Stimulated activated CD4-positive, alpha-beta T cell treated with anti-CD3 and anti-CD28 coated beads, TNF-alpha, amount 100 ng/mL, for 1 hour (primary cell): ENCODE data around the gene ZNF827.

Experiments
- DNase-seq, 3 donors: peaks; one replicate each; pipeline ENCODE4 v3.0.0-alpha.2; 2020; ENCODE audit warnings: low read depth in 3 of 3, low spot score in 1 of 3

The ZNF827 gene

GRCh38 chr4:145891958-145892357 is 46.7 kb downstream of the ZNF827 start:
- DNase-seq, result no peak

GRCh38 chr4:145890689-145891088 is 47.9 kb downstream of the ZNF827 start:
- DNase-seq, result no peak

GRCh38 chr4:145888393-145888792 is 50.2 kb downstream of the ZNF827 start:
- DNase-seq, result no peak

DNA sequence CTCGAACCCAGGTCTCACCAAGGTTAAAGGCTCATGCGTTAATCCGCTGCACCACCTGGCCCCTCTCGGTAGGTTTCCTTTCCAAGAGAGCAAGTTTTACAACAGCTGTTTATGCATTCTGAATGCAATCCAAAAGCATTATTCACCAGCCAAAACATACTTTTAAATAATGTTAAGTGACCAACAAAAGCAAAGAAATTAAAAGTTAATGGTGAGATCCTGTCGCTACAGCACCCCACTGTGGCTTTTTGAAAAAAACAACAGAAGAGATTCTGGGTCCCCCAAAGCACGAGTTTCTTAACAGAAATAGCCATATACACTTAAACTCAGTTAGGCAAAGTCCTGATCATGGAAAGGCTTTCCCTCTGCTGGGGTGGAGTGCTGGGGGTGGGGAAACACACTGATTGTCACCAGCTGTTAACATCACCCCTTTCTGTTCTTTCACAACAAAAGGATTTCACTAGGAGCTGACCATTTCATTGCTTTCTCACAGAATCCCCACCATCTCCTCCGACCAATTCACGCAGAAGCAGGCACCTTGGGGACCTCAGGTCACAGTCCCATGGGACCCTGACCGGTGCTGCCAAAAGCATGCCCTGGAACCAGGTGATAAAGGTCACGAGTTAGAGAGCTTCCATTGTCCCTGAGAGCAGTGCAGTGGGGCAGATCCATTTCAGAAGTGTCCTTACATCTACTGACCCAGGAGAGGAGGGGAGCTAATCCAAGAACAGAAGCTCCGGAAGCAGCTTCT is 51.2 kb downstream of the ZNF827 start:
- DNase-seq, result no peak

- DNase-seq, result no peak
Measured at GRCh38 chr4:145886871-145887240, 51.8 kb downstream of the ZNF827 start.

- no peak for DNase-seq
Measured at GRCh38 chr4:145885666-145886065, 53.0 kb downstream of the ZNF827 start.

- DNase-seq, result no peak
Measured at GRCh38 chr4:145884775-145885174, 53.8 kb downstream of the ZNF827 start.

DNA sequence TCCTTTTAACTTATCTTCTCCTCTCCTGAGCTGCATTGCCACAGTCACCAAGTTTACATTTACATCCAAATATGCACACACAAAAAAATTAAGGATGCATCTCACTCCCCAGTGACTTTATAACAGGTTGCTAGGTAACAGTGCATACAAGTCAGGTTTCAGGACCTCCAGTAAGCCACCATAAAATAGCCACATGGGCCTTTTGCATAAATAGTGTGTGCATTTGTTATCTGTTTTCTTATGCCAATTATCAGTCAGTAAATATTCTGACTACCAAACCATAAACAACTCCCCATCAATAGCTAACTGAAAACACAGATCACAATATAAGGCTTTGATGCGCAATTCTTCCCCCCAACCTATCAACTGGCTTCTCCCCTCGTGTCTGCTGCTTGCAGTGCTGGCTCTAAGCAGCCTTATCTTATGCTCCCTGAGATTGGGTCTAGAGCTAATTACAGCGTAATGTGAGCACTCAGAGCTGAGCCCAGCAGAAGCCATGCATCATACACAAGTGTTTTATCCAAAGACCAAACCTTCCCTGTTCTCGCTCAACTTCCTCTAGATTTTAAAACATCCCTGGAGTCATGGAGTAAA is 55.4 kb downstream of the ZNF827 start:
- no peak for DNase-seq

- DNase-seq, result no peak
Measured at GRCh38 chr4:145882604-145883003, 56.0 kb downstream of the ZNF827 start.

DNA sequence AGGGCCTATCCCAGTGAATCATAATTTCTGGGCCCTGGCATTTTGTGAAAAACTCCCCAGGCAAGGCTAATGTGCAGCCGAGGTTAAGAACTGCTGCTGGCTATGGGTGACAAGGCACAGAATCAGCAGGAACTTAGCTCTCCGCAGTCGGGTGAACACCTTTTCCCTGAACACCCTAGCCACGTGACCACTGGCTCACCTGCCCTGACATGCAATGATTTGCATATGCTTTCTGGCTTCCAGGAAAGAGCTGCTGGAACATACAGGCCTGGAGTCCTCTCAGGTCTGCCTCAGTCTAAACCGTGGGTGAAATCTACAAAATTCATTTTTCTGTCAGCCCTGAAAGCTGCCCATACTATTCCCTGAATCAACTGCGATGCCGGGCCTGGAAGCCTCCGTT is 56.6 kb downstream of the ZNF827 start:
- DNase-seq, result no peak

GRCh38 chr4:145881576-145881975 is 57.0 kb downstream of the ZNF827 start:
- DNase-seq, result no peak

GRCh38 chr4:145880355-145880960 is 58.2 kb downstream of the ZNF827 start:
- no peak for DNase-seq

DNA sequence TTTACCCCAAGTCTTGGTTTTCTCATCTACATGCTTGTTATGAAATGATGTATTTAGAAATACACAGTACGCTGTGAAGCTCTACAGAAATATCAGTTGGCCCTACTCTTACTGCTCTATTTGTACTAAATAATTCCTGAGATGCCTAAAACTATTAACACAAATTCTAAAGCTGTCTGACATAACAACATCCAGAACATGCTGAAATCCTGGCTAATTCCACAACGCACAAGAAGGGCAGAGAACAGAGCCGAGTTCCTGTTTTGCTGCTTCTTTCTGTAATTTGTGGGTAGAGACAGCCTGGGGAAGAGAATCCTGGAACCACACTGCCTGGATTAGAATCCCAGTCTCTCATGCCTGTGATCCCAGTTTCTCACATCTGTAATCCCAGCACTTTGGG is 59.0 kb downstream of the ZNF827 start:
- DNase-seq, result no peak

DNA sequence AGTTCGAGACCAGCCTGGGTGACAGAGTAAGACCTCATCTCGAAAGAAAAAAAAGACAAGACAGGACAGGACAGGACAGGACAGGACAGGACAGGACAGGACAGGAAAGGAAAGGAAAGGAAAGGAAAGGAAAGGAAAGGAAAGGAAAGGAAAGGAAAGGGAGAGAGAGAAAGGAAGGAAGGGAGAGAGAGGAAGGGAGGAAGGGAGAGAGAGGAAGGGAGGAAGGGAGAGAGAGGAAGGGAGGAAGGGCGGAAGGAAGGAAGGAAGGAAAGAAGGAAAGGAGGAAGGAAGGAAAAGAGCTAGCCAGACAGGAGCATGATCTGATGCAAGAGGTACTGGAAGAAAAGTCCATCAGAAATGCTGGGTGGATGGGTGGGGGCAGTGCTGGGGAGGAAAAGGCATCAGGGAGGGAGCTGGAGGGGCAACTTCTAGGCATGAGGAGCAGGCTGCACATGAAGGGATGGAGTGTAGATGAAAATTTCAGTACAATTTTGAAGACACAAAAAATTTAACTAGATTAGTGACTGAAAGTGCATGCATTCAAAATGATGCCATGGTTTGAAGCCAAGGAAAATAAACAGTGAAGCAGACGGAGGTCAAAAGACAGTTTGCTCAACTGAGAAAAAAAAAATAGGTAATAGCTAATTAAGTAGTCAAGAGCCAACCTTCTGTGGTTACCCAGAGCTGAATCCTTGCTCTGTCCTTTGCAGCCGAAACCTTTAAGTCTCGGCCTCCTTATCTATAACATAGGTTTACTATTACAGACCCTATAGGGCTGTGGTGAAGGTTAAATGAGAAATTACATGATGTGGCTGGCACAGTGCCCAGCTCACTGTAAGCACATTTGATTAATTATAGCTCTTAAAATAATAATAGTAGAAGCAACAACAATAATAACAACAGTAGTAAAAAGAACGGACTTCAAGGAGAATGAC is 59.9 kb downstream of the ZNF827 start:
- no peak for DNase-seq

GRCh38 chr4:145876531-145877180 is 62.0 kb downstream of the ZNF827 start:
- no peak for DNase-seq

DNA sequence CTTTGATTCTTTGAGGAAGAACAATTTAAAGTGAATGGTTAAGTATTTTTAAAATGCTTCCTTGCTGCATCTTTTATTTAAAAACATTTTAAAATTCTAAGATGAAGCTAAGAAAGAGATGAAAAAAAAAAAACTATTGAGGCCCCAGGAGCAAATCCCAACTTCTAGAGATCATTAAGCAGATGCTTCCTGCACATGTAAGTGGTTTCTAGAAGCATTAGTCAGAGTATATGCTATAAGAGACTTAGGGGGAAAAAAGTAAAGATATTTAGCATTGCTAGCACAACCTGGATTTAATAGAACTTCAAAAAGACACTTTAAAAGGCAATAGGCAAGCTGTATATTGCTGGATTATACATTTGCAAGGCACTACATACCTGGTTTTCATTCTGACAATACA is 64.7 kb downstream of the ZNF827 start:
- no peak for DNase-seq

- no peak for DNase-seq
Measured at GRCh38 chr4:145871209-145871608, 67.4 kb downstream of the ZNF827 start.

- no peak for DNase-seq
Measured at GRCh38 chr4:145870155-145871020, 68.2 kb downstream of the ZNF827 start.

DNA sequence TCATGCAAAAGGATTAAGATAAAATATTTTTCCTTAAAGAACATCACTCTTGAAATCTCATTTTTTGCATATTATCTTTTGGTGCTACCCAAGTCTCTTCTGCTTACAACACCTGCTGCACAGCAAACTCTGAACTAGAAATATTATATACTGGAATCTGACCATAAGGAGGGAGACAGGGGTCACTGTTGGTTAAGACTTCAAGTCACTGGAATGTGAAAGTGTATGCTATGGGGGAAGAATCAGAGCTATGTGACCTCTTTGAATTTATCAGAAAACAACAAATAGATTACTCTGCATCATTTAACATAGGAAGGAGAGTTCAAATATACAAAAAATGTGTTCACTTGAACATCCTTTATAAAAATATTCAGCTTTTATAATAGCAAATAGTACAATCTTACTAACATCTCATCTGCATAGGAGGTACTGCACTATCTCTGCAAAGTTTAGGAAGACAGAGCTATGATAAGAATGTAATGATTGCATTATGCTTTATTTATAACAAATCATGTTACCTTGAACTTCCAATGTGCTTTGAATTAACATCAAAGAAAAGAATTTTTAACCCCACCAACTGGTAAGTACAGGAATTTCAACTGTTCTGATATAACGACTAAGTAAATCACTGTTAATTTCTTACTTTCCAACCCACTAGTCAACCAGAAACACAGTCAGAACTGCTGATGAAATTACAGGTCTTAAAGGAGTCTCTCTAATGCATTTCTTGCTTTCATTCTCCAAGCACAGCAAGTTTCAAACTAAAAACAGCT is 69.8 kb downstream of the ZNF827 start:
- DNase-seq, result no peak
